Neural cell (in vitro differentiated cells): Measurements from ENCODE around the gene NOP9. TPM values are rescaled to one million over a fixed set of nuclear protein-coding genes. Genes with fewer than 3 reads are reported as not detected.

ENCODE experiments used
- H2AFZ ChIP-seq: fragments of 200-600, 300-800 bp; sonication (generic), shearing (Covaris generic); 2 replicates; pipeline ENCODE4 v1.6.0; 2014; ENCODE audit warnings: low read depth, mild to moderate bottlenecking, antibody characterized with exemption, low read length, moderate library complexity
- H3F3A ChIP-seq: fragments of 200-600 bp; shearing (Covaris generic); 2 replicates; pipeline ENCODE4 v1.6.1; 2016; ENCODE audit warnings: mild to moderate bottlenecking, moderate library complexity, mixed read lengths, antibody characterized with exemption, low read length; ENCODE audit not compliant: insufficient read depth, poor library complexity, severe bottlenecking
- H3K27ac ChIP-seq: fragments of 200-600, 300-800 bp; sonication (generic), shearing (Covaris generic); 2 replicates; pipeline ENCODE4 v1.5.1; 2014; ENCODE audit warnings: mild to moderate bottlenecking, low read length, moderate library complexity
- H3K27me3 ChIP-seq: fragments of 300-800, 200-600 bp; sonication (generic), shearing (Covaris generic); 2 replicates; pipeline ENCODE4 v1.6.0; 2014; ENCODE audit warnings: mild to moderate bottlenecking, low read depth, low read length, moderate library complexity; ENCODE audit not compliant: insufficient read depth
- H3K36me3 ChIP-seq: fragments of 300-800, 200-600 bp; sonication (generic), shearing (Covaris generic); 2 replicates; pipeline ENCODE4 v1.5.1; 2014; ENCODE audit warnings: mild to moderate bottlenecking, antibody characterized with exemption, low read length, moderate library complexity; ENCODE audit not compliant: insufficient read depth
- H3K4me2 ChIP-seq: fragments of 300-800, 200-600 bp; sonication (generic), shearing (Covaris generic); 2 replicates; pipeline ENCODE4 v1.6.0; 2014; ENCODE audit warnings: mild to moderate bottlenecking, low read length
- H3K4me3 ChIP-seq: fragments of 300-800, 200-600 bp; sonication (generic), shearing (Covaris generic); 2 replicates; pipeline ENCODE4 v1.5.1; 2014; ENCODE audit warnings: mild to moderate bottlenecking, low read length, moderate library complexity
- H3K79me2 ChIP-seq: fragments of 200-600 bp; shearing (Covaris generic); replicated peaks from 2 replicates; pipeline ENCODE4 v1.6.0; 2014; ENCODE audit warnings: mild to moderate bottlenecking, low read length, moderate library complexity; ENCODE audit not compliant: insufficient read depth
- H3K9ac ChIP-seq: fragments of 300-800, 200-600 bp; sonication (generic), shearing (Covaris generic); 2 replicates; pipeline ENCODE4 v1.6.1; 2016; ENCODE audit warnings: mild to moderate bottlenecking, low read length, mixed read lengths
- H3K9me2 ChIP-seq: fragments of 200-600 bp; shearing (Covaris generic); 2 replicates; pipeline ENCODE4 v1.6.1; 2016; ENCODE audit warnings: mild to moderate bottlenecking, low read length, mixed read lengths; ENCODE audit not compliant: insufficient read depth
- H3K9me3 ChIP-seq: fragments of 200-600, 300-800 bp; sonication (generic), shearing (Covaris generic); 2 replicates; pipeline ENCODE4 v1.6.1; 2016; ENCODE audit warnings: mild to moderate bottlenecking, mixed run types, low read length, moderate library complexity, mixed read lengths
- H4K20me1 ChIP-seq: fragments of 200-600 bp; shearing (Covaris generic); 2 replicates; pipeline ENCODE4 v1.6.1; 2016; ENCODE audit warnings: mild to moderate bottlenecking, mixed run types; ENCODE audit not compliant: insufficient read depth
- EP300 ChIP-seq: fragments of 450-650 bp; conservative IDR thresholded peaks from 2 replicates; pipeline ENCODE4 v1.6.1; 2014; ENCODE audit warnings: antibody characterized with exemption, mild to moderate bottlenecking, moderate library complexity; ENCODE audit not compliant: poor library complexity, severe bottlenecking
- EZH2 ChIP-seq: fragments of 200-600, 300-800 bp; shearing (Covaris generic), sonication (generic); IDR thresholded peaks from 2 replicates; pipeline ENCODE4 v1.6.1; 2014; ENCODE audit warnings: antibody characterized with exemption, low read length, borderline replicate concordance, mild to moderate bottlenecking; ENCODE audit not compliant: insufficient read depth, poor library complexity, severe bottlenecking
- MXI1 ChIP-seq: fragments of 450-650 bp; conservative IDR thresholded peaks from 2 replicates; pipeline ENCODE4 v1.6.1; 2014; ENCODE audit warnings: antibody characterized with exemption, mild to moderate bottlenecking; ENCODE audit not compliant: poor library complexity, severe bottlenecking
- POLR2AphosphoS5 ChIP-seq: IDR thresholded peaks from 2 replicates; pipeline ENCODE4 v1.6.1; 2012
- RAD21 ChIP-seq: fragments of 450-650 bp; conservative IDR thresholded peaks from 2 replicates; pipeline ENCODE4 v1.6.1; 2014; ENCODE audit warnings: antibody characterized with exemption, mild to moderate bottlenecking, moderate library complexity
- REST ChIP-seq: IDR thresholded peaks from 2 replicates; pipeline ENCODE4 v1.6.1; 2012; ENCODE audit warnings: borderline replicate concordance
- SMC3 ChIP-seq: fragments of 450-650 bp; conservative IDR thresholded peaks from 2 replicates; pipeline ENCODE4 v1.6.1; 2014; ENCODE audit warnings: antibody characterized with exemption, mild to moderate bottlenecking, moderate library complexity; ENCODE audit not compliant: poor library complexity
- TAF1 ChIP-seq: IDR thresholded peaks from 2 replicates; pipeline ENCODE4 v1.6.1; 2012; ENCODE audit warnings: low read depth
- polyA plus RNA-seq: library from polyadenylated mRNA; depleted of rRNA; stranded (reverse); fragments of >200 nt; gene quantifications from 2 replicates; pipeline ENCODE4 v1.2.3, GENCODE V29; 2014
- TF ChIP-seq, protein P1 (sequence below): fragments of 450-650 bp; IDR thresholded peaks from 2 replicates; pipeline ENCODE4 v1.5.1; 2014; ENCODE audit warnings: antibody characterized with exemption, mild to moderate bottlenecking, moderate library complexity; ENCODE audit not compliant: poor library complexity, severe bottlenecking

Gene NOP9
- polyA plus RNA-seq, 1 donor from 2014 or later, result 13.0 TPM

GRCh38 chr14:24277606-24278321, 21.9 kb upstream of the NOP9 start:
- H3K27ac ChIP-seq, result no peak overlapping the region
- no peak overlapping the region for H3K4me2 ChIP-seq
- H3K79me2 ChIP-seq, result no peaks in the 10 kb centered on the region
- H3K4me3 ChIP-seq, result no peak overlapping the region
- no peaks in the 10 kb centered on the region for H3K9me2 ChIP-seq
- no peak overlapping the region for H3K9ac ChIP-seq
- H4K20me1 ChIP-seq, result no peaks in the 10 kb centered on the region
- H3K36me3 ChIP-seq, result no peaks in the 10 kb centered on the region
- H2AFZ ChIP-seq, result no peak overlapping the region
- no peaks in the 10 kb centered on the region for H3K27me3 ChIP-seq
- no peaks in the 10 kb centered on the region for H3F3A ChIP-seq
- TF ChIP-seq EZH2 (no peak), POLR2AphosphoS5 (no peak), MXI1 (no peak), RAD21 (no peak), TAF1 (no peak), EP300 (no peak), SMC3 (no peak), REST (no peak)
- TF ChIP-seq, protein P1, sequence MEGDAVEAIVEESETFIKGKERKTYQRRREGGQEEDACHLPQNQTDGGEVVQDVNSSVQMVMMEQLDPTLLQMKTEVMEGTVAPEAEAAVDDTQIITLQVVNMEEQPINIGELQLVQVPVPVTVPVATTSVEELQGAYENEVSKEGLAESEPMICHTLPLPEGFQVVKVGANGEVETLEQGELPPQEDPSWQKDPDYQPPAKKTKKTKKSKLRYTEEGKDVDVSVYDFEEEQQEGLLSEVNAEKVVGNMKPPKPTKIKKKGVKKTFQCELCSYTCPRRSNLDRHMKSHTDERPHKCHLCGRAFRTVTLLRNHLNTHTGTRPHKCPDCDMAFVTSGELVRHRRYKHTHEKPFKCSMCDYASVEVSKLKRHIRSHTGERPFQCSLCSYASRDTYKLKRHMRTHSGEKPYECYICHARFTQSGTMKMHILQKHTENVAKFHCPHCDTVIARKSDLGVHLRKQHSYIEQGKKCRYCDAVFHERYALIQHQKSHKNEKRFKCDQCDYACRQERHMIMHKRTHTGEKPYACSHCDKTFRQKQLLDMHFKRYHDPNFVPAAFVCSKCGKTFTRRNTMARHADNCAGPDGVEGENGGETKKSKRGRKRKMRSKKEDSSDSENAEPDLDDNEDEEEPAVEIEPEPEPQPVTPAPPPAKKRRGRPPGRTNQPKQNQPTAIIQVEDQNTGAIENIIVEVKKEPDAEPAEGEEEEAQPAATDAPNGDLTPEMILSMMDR, result no peak
- no peaks in the 10 kb centered on the region for H3K9me3 ChIP-seq

DNA sequence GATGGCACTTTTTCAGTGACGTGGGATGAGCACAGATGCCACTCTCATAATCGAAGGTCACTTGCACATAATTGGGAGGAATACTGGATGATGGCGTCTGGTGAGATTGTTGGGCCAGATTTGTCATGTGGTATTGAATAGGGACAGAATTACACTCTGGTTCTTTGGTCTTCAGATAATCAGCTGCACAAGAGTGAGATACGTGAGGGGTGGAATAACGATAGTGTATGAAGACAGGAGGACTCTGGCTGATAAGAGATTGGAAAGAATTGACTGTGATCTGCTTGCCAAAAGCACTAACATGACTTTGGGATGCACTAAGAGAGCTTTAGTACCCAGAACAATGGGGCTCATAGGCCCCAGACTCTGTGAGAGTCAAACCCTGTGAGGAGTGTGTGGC, 21.2 kb upstream of the NOP9 start:
- Histone ChIP-seq H3K27ac (no peak overlapping the region), H3K27me3 (no peaks in the 10 kb centered on the region), H3K4me3 (no peak overlapping the region), H3K36me3 (no peaks in the 10 kb centered on the region), H4K20me1 (no peaks in the 10 kb centered on the region), H3K4me2 (no peak overlapping the region), H3K9me3 (no peaks in the 10 kb centered on the region), H3K79me2 (no peaks in the 10 kb centered on the region), H3K9me2 (no peaks in the 10 kb centered on the region), H3F3A (no peaks in the 10 kb centered on the region), H2AFZ (no peak overlapping the region), H3K9ac (no peak overlapping the region)
- TF ChIP-seq EP300, result no peak
- no peak for TF ChIP-seq EZH2
- no peak for TF ChIP-seq TAF1
- TF ChIP-seq MXI1, result no peak
- TF ChIP-seq REST, result no peak
- TF ChIP-seq POLR2AphosphoS5, result no peak
- TF ChIP-seq, protein P1, result no peak
- TF ChIP-seq RAD21, result no peak
- TF ChIP-seq SMC3, result no peak
